Measurements from ENCODE around the gene ETV3L. TPM values are rescaled to one million over a fixed set of nuclear protein-coding genes. Genes with fewer than 3 reads are reported as not detected.

The ETV3L gene
- total and polyA plus RNA-seq, 2 donors (not counting 1 experiment from before 2014, with no cell fraction given): not detected

GRCh38 chr1:157137408-157138219 lies 38.0 kb upstream of the ETV3L start:
- Histone ChIP-seq H3K4me2 (ENCODE audit: extremely low read depth, insufficient read depth, low read length) (peak overlapping the region; percentile 85), H2AFZ (ENCODE audit: low read length) (no peak overlapping the region), H3K4me3 (replicated peaks in 1 of 4; ENCODE audit: control extremely low read depth in 1 of 4, insufficient read depth in 1 of 4, low read depth in 3 of 4, low read length in 4 of 4) (peak overlapping the region; percentile 62 to 99 (median 94)), H3K79me2 (ENCODE audit: control insufficient read depth, insufficient read depth, low read length) (peaks cover 31% of the 10 kb centered on the region), H3K9me3 (ENCODE audit: control insufficient read depth, insufficient read depth, low read depth, low read length) (no peaks in the 10 kb centered on the region), H3K4me1 (ENCODE audit: control insufficient read depth, extremely low read depth, insufficient read depth, low read length) (peaks cover 8% of the 10 kb centered on the region), H4K20me1 (ENCODE audit: control insufficient read depth, extremely low read depth, insufficient read depth, low read length) (no peaks in the 10 kb centered on the region), H3K36me3 (ENCODE audit: control insufficient read depth, insufficient read depth, low read length) (peaks cover 5% of the 10 kb centered on the region), H3K27me3 (ENCODE audit: control insufficient read depth, insufficient read depth, low read length) (no peaks in the 10 kb centered on the region), H3K27ac (ENCODE audit: insufficient read depth, low read length) (peak overlapping the region; percentile 76), H3K9ac (ENCODE audit: insufficient read depth, low read length) (peak overlapping the region; percentile 92)
- TF ChIP-seq CTCF (conservative IDR thresholded peaks at IDR 0.05 in 1 of 2, IDR thresholded peaks at IDR 0.05 in 1 of 2; ENCODE audit: low read depth in 1 of 2, low read length in 2 of 2) (no peak), EZH2 (IDR thresholded peaks at IDR 0.05; ENCODE audit: low read length, missing control alignments) (no peak)
- DNase-seq (ENCODE audit: low read depth in 2 of 2): peak; percentile 12 to 29

- Histone ChIP-seq H3K79me2 (ENCODE audit: control insufficient read depth, insufficient read depth, low read length) (peaks cover 31% of the 10 kb centered on the region), H3K27me3 (ENCODE audit: control insufficient read depth, insufficient read depth, low read length) (no peaks in the 10 kb centered on the region), H4K20me1 (ENCODE audit: control insufficient read depth, extremely low read depth, insufficient read depth, low read length) (no peaks in the 10 kb centered on the region), H3K9ac (ENCODE audit: insufficient read depth, low read length) (peak overlapping the region; percentile 92), H3K4me3 (replicated peaks in 1 of 4; ENCODE audit: control extremely low read depth in 1 of 4, insufficient read depth in 1 of 4, low read depth in 3 of 4, low read length in 4 of 4) (peak overlapping the region; percentile 62 to 99 (median 94)), H3K36me3 (ENCODE audit: control insufficient read depth, insufficient read depth, low read length) (peaks cover 7% of the 10 kb centered on the region), H3K9me3 (ENCODE audit: control insufficient read depth, insufficient read depth, low read depth, low read length) (no peaks in the 10 kb centered on the region), H3K4me2 (ENCODE audit: extremely low read depth, insufficient read depth, low read length) (peak overlapping the region; percentile 85), H2AFZ (ENCODE audit: low read length) (no peak overlapping the region), H3K4me1 (ENCODE audit: control insufficient read depth, extremely low read depth, insufficient read depth, low read length) (peaks cover 8% of the 10 kb centered on the region), H3K27ac (ENCODE audit: insufficient read depth, low read length) (peak overlapping the region; percentile 76)
- TF ChIP-seq EZH2 (IDR thresholded peaks at IDR 0.05; ENCODE audit: low read length, missing control alignments): no peak
- no peak for TF ChIP-seq CTCF (conservative IDR thresholded peaks at IDR 0.05 in 1 of 2, IDR thresholded peaks at IDR 0.05 in 1 of 2; ENCODE audit: low read depth in 1 of 2, low read length in 2 of 2)
- peak; percentile 8 to 27 for DNase-seq (ENCODE audit: low read depth in 2 of 2)
Observed at GRCh38 chr1:157137046-157137407, 37.4 kb upstream of the ETV3L start.

- Histone ChIP-seq H3K36me3 (ENCODE audit: control insufficient read depth, insufficient read depth, low read length) (peaks cover 7% of the 10 kb centered on the region), H3K9ac (ENCODE audit: insufficient read depth, low read length) (no peak overlapping the region), H3K27ac (ENCODE audit: insufficient read depth, low read length) (no peak overlapping the region), H3K9me3 (ENCODE audit: control insufficient read depth, insufficient read depth, low read depth, low read length) (no peaks in the 10 kb centered on the region), H3K27me3 (ENCODE audit: control insufficient read depth, insufficient read depth, low read length) (no peaks in the 10 kb centered on the region), H4K20me1 (ENCODE audit: control insufficient read depth, extremely low read depth, insufficient read depth, low read length) (no peaks in the 10 kb centered on the region), H3K4me3 (replicated peaks in 1 of 4; ENCODE audit: control extremely low read depth in 1 of 4, insufficient read depth in 1 of 4, low read depth in 3 of 4, low read length in 4 of 4) (peak overlapping the region in 2 of 4 experiments; percentile 98 to 99), H3K79me2 (ENCODE audit: control insufficient read depth, insufficient read depth, low read length) (peaks cover 31% of the 10 kb centered on the region), H3K4me2 (ENCODE audit: extremely low read depth, insufficient read depth, low read length) (peak overlapping the region; percentile 56), H3K4me1 (ENCODE audit: control insufficient read depth, extremely low read depth, insufficient read depth, low read length) (peaks cover 8% of the 10 kb centered on the region), H2AFZ (ENCODE audit: low read length) (no peak overlapping the region)
- no peak for DNase-seq (ENCODE audit: low read depth in 2 of 2)
- TF ChIP-seq CTCF (conservative IDR thresholded peaks at IDR 0.05 in 1 of 2, IDR thresholded peaks at IDR 0.05 in 1 of 2; ENCODE audit: low read depth in 1 of 2, low read length in 2 of 2): no peak
- TF ChIP-seq EZH2 (IDR thresholded peaks at IDR 0.05; ENCODE audit: low read length, missing control alignments): no peak
Observed at GRCh38 chr1:157136133-157136532, 36.5 kb upstream of the ETV3L start.
